SK-N-SH (cell line): ENCODE data around the gene MIDN.

ENCODE experiments used
- CHD2 ChIP-seq: fragments of 150-350 bp; IDR thresholded peaks from 2 replicates; pipeline ENCODE4 v1.6.1; 2018; ENCODE audit warnings: low read length; ENCODE audit not compliant: partially characterized antibody
- CTCF ChIP-seq: fragments of 200-600 bp; sonication (generic); IDR thresholded peaks from 2 replicates; pipeline ENCODE4 v1.6.1; 2017; ENCODE audit warnings: antibody characterized with exemption, mild to moderate bottlenecking, moderate library complexity
- PBX3 ChIP-seq: IDR thresholded peaks from 2 replicates; pipeline ENCODE4; 2012
- ZBTB33 ChIP-seq: IDR thresholded peaks from 2 replicates; pipeline ENCODE4 v1.4.0; 2012; ENCODE audit warnings: low read depth, borderline replicate concordance

GRCh38 chr19:1206150-1206863, 42.1 kb upstream of the MIDN start:
- TF ChIP-seq CTCF: no peak
- TF ChIP-seq ZBTB33: no peak
- TF ChIP-seq CHD2: no peak
- no peak for TF ChIP-seq PBX3
